NCI-H1694 treated with DMSO at 0.1 percent for 48 hours (cell line): ENCODE results near the gene UBL4B.

Experiments used
- DNase-seq: peaks from one replicate; lab custom pipeline; 2025; lab: John Stamatoyannopoulos, UW

UBL4B gene

DNA sequence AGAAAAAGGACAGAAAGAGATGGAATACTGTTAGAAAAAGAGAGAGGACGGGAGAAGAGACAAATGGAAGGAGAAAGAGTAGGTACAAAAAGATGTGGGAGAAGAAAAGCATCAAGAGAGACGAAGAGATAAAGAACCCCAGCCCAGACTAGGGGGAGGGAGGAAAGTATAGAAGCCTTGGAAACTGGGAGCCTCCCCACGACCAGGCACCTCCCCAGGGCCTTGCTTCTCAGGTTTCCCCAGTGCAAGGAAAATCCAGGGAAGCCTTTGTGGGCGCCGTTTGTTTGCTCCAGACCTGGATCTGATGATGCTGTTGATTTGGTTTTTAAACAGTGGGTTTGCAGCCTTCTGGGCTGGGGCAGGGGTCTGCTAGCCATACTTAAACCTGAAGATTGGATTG lies 26.6 kb upstream of the UBL4B start:
- no peak for DNase-seq

DNA sequence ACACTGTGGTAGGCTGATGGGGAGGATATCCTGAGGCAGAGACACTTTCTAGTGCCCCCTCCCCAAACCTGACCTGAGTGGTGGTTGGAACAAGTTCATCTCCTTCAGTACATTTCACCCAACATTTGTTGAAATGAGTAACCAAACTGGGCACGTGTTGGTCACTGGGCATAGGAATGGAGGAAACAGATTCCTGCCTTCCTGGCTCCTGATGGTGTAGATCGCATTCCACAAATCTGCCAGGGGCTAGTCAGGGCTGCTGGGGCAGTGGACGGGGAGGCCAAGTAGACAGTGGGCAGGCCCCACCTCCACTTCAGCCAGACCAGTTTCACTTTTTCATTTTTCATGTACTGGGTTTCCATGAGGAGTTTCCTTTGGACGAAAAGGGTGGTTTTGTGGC lies 25.3 kb upstream of the UBL4B start:
- no peak for DNase-seq

DNA sequence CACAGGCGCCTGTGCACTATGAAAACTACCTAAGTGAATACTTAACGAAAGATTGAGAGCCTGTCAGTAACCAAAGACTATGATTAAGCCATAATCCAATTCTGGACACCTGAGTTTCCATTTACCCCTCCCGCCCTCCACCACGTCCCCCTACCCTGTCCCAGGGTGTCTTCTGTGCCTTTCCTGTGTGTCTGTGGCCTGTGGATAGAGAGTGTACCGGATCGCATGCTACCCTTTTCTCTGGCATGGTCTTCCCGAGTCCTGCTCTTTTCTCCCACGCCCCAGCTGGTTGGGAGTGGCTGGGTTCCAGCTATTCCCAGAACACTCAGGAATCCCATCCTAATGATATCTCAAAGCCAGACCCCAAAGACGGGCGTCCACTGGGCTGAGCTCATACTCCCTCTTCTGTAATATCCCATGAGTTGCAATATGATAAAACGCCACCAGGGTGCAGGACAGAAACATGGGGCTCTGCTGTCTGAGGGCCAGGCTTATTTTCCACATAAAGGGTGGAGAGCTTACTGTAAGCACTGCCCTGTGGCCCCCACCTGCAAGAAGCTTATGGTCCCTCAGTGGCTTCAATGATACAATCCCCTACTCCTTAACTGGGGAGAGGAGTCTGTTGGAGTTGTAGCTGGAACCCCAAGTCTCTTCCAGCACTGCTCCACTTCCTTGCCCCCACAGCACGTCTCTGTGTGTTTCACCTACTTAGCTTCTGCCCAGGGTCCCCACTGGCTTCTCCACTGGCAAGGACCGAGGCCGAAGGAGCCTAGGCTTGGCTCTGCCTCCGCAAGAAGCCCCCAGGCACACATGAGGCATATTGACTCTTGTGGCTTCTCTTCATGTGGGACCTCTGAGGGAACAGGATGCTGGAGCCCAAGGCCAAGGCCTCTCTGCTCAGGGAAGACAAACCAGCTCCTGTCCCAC lies 24.2 kb upstream of the UBL4B start:
- peak; percentile 53 for DNase-seq

DNA sequence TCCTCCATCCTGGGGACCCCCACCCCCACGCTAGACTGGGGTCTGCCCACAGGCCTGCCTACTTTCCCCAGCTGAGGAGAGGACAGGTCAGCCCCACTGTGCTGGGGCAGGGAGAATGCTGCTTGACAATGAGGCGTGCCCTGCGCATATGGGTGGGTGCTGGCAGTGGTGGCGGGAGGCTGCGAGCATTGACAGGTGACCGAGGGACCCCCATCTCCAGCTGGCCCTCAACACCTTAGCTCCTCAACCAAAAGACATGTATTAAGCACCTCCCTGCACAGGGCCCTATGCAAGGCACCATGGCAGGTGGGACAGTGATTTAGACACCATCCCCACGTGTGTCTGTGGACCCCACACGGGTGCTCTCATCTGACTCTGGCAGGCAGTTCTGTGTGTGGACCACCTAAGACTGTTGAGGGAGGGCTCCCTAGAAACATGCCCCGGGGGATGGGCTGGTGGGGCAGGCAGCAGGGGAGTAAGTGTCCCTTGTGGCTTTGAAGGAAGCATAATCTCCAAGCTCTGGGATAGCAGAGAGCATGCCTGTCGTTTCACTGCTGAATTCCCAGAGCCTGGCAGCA lies 23.4 kb upstream of the UBL4B start:
- no peak for DNase-seq

DNA sequence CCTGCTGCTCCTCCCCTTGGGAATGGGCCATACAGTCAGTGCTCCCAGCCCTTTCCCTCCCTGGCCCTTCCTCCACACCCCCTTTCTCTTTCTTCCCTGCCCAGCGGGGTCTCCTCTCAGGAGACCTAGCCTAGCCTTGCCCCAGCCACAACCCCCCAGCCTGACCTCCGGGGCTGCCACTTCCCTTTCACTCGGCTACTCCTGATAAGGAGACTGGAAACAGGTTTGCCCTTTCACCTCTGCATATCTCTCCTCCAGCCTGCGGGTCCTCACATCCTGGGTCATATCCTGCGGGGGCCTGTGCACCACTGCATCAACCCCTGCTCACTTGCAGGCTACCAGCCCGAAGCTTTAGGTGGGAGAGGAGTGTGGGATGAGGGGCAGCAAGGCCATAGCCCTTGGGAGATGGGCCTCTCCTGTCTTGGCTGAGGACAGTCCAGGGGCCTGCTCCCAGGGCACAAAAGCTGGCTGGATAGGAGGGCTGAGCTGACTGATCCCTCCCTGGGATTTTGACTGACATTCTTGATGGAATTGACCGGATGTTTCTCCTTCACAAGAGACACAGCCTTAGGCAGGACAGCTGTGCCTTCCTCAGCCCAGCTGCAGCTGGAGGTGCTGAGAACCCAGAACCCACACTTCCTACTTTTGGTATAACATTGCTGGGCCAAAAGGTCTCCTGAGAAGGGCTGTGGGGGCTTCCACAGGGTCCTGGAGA lies 22.5 kb upstream of the UBL4B start:
- DNase-seq, result no peak

DNA sequence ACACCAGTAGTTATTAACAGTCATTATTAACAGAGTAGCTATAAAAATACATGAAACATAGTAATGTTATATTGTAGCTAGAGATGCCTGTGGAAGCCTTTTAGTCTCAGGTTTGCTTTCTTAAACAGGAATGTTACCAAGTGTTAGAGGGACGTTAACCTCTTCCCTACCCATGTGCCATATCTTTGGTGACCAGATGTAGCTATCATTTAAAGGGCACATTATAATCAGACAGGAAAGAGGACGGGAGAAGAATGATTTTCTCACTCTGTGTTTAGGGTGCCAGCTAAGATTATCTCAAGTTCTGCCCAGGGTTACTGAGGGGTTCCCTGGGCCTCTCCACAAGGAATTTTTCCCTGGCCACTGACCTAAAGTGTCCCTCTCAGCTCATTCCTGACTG lies 20.9 kb upstream of the UBL4B start:
- DNase-seq, result no peak

DNA sequence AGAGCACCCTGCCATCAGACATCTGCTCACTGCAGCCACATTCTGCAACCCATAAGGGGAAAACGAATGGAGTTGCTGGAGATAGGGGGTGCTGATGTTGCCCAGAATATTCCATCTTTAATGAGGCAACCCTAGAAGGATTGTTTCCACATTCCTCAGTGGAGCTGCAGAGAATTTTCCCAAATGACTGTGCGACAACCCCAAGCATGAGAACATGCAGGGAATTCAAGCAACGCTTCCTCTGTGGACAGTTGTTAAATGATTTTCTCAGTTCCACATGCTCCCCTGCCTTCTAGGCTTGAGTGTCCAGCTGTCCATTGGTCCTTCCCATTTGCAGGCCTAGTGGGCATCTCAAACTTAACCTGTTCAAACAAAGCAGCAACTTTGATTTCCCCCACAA lies 20.5 kb upstream of the UBL4B start:
- no peak for DNase-seq

DNA sequence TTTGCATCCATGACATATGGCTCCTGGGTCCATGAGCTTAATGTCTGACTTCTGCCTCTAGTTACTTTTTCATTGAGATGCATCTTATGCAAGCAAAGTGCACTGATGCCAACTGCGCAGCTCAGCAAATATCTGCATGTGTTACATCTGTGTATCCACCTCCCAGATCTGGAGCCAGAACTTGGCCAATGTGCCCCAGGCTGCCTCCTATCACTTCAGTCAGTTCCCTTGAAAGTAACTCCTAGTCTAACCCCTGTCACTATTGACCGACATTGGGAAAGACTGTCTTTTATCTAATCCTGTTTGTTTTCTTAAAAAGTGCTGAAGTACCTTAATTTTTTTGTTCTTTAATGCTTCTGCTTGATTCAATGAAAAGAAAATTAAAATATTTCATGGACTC lies 19.3 kb upstream of the UBL4B start:
- DNase-seq, result no peak

DNA sequence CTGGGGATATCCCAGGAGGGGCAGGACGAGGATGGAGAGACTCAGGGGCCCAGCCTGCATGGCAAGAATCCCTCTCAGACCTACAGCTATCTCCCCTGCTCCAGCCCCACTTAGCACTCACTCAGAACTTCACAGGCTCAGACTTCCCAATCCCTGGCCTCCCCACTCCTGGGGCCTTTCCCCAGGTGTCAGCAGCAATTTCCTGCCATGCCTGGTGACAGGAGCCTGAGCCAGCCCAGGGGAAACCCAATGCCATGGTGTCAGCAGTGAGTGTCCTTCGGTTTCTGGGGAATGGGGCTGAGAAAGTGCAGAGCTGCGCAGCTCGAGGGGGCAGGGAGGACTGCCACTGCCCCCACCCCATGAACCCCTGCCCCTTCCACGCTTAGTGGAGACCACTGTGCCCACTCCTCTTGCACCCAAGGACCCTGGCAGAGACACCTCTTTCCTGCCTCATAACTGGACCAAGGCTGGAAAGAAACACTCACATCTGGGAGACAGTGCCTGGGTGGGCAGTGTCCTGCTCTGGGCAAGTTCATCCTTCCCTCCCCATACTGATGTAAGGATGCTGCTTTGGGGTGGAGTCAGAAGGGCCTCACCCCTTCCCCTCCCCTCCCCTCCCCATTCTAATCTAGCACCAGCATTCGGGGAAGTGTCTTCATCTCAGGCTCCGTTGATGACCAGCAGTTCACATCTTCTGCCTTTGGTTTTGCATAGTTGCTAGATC lies 17.1 kb upstream of the UBL4B start:
- DNase-seq, result no peak

DNA sequence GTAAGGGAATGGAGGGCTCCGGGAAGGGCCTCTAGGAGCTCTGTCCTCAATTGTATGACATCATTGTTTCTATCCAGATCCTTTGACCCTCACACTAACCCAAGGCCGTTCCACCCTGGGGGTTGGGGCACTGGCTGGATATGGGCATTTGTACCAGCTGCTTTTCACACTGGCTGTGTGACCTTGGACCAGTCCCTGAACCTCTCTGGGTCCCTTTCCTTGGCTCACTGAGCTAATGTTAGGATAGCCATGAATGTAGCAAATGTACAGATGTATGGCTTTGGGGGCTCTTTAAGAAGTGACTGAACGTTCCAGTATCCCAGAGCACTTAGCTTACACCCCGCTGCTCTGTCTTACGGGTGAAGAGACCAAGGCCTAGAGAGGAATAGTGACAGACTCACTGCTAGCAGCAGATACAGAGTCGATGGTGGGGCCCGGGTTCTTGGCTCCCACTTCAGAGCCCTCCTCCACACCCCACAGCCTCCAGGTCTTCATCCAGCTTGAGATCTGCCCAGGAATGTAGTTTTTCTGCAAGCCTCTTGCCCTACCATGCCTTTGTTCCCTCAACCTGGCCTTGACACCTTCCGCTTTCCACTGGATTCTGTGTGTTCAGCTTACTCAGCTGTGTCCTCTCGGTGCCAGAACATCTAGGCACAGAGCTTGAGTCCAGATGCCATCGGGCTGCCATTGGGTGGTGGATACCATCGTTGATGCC lies 14.6 kb upstream of the UBL4B start:
- no peak for DNase-seq

DNA sequence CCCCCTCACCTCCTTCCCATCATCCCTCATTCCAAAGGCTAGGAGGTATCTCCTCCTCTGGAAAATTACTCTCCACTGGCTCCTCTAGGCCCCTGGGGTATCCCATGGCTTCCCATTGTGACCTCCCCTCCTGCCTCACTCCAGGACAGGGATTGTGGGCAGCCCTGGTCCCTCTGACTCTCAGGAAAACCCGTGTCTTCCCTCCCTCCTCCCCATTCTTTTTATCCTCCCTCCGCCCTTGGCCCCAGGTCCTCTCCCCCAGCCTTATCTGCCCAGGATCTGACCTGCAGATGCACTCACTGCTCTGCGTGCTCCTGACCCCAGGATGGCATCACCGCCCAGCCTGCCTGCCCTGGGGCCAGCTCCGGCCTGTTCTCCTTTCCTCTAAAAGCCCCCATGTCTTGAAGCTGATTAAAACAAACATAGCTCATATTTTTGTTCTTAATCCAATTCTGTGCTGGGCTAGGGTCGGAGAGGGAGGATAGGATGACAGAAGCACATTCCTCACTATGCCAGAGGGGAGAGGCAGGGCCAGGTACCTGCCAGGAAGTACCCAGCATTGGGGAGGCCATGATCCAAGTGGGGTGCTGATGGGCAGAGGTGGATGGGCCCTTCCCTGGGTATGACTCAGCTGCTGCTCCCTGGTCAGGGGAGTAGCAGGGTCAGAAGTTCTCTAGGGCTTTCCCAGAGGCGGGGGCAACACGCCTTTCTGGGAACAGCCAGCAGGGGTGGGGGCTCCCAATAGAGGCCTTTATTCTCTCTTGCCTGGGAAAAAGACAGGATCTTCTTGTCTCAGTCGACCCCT lies 13.8 kb upstream of the UBL4B start:
- no peak for DNase-seq

DNA sequence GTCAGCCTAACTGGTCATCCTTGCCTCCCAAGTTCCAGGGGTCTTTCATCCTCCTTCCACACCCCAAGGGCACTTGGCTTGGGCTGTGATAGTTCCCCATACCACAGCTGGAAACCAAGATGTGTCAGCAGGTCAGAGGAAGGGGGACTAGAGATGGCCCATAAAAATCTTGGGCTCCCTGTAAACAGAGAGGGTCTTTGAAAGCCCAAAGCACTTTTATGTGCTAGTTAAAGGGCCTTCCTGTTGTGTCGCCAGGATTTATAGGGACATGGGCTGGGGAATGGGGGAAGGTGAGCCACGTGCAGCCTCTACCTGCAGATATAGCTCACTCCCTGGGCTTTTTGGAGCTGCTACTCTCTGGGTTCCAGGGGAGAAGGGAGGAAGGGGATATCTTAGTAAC lies 11.9 kb upstream of the UBL4B start:
- DNase-seq, result no peak

DNA sequence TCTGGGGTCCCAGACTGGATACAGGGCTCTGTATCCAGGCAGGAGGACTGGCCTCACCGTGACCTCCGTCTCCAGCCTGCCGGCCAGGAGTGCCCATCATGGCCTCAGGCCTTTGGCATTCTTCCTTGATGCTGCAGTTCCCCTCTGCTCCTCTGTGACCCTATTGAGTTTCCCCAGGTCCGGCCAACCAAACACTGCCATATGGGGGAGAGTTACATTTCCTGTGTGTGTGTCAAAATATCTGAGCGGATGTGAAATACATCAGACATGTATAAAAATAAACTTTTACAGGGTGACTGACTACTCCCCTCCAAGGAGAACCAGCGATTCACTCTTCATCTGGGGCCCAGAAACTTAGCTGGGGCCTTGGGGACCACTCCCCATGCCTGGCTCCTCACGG lies 10.2 kb upstream of the UBL4B start:
- no peak for DNase-seq

DNA sequence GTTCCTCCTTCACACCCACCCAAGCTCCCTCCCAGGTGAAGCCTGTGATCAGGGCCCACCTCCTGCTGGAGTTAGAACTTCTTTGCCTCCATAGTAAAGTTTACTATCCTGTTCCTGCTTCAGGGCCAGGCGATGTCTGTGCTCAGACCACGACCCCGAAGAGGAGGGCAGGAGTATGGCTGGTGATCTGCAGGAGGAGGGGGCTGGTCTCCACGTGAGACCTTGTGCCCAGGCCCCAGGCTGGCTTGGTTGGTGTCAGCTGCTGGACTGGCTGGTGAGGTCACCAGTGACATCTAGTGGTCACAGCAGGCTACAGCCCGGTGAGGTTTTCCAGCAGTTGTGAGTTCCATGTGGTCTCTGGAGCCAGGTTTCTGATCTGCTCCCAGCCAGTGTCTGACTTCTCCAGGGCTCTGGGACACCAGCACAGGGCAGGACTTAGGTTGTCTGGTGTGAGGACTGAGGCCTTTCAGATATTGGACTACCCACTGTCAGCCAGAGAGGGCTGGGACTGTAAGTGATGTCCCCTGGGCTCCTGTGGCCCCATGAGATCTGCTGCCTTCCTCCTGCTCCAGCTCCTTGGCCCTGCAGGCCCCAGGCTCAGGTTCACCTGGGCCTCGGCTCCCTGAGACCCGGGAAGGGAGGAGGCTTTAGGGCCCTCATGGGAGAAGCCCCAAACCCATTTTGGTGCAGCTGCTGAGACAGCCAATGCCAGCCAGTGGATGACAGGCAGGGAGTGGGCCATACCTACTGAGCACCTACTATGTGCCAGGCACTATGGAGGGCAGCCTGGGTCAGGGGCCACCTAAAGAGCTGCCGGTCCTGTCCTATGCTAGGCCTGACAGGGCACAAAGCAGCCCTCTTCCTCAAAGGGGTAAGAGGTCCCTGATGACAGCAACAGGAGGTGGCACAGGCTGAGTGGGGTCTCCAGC lies 6.0 kb upstream of the UBL4B start:
- peak; percentile 48 for DNase-seq

DNA sequence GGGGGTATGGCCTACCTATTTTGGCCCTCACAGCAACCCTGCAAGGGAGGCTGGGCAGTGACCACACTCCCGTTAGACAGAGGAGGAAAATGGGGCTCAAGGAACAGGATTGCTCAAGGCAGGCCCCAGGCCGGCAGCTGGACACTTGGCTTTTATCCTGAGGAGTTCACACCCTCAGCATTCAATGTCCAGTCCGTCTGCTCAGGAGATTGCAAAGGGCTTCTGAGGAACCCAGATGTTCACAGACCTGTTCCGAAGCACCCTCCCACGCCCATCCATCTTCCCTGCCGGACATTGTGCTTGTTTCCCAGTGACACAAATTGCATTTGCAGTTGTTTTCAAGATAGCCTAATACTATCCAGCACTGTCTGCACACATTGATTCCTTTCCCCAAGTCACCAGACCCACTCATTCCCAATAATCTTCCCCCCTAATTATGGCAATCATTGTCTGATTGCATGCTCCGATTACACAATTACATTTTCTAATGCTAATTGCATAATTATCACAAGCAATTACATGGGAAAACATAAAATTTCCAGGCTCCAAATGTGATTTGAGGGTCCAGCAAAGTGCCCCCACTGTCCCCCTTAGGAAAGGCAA lies 4.3 kb upstream of the UBL4B start:
- no peak for DNase-seq

DNA sequence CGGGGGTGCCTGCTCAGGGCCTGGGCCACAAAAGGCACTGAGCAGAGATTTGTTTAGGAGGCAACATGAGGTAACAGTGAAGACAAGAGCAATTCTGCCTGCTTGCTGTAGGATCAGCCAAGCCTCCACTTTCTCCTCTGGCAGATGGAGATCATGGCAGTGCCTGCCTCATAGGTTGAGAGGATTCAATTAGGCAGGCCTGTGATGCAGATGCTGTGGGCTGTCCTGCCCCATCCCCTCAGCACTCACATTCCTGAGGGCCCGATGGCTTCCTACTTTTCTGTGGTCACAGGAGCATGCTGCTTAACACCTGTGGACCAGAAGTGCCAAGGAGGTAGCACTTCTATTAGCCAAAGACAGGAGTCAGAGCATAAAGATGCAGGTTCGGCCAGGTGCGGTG lies 1.2 kb upstream of the UBL4B start:
- DNase-seq, result no peak

DNA sequence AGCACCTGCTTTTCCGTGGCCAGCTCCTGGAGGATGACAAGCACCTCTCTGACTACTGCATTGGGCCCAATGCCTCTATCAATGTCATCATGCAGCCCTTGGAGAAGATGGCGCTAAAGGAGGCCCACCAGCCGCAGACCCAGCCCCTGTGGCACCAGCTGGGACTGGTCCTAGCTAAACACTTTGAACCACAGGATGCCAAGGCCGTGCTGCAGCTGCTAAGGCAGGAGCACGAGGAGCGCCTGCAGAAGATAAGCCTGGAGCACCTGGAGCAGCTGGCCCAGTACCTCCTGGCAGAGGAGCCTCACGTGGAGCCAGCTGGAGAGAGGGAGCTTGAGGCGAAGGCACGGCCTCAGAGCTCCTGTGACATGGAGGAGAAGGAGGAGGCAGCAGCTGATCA lies 413 bp downstream of the UBL4B start:
- DNase-seq, result no peak

DNA sequence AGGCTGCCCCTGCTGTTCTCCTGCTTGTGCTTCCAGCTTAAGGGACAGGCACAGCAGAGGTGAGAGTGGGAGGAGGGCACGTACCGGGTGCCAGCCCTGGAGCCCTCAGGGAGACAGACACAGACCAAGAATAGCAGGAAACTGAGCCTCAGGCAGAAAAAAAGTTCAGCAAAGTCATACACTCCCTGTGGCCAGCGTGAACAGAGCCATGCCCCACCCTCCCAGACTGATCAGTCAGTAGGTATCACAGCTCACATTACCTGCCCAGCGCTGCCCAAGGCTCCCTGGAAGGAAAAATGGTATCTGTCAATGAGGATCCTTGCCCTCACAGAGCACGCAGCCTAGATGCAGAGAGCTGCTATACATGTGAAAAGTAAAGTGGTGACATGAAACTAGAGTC lies 1.3 kb downstream of the UBL4B start:
- no peak for DNase-seq

DNA sequence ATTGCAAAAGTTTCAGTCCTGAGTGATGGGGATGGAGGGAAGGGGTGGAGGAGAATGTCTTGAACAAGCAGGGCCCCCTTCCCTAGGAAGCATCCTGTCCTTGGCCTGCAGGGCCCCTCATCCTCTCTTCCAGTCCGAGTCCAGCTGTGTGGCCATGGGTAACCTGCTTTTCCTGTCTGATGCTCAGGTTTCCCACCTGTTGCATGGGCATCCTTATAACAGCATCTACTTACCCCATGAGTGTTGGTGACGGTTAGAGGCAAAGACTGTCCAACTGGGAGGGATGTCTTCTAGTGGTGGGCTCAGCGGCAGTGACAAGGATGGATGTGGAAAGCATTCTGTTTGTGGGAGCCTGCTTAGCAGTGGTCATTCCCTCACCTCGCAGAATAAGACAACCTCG lies 1.9 kb downstream of the UBL4B start:
- DNase-seq, result no peak
